AG04450 (cell line): Measurements from ENCODE around the gene NUCKS1. TPM values are rescaled to one million over a fixed set of nuclear protein-coding genes. Genes with fewer than 3 reads are reported as not detected.

ENCODE experiments used
- CTCF ChIA-PET: fragments of 300-600, 350-600 bp; formaldehyde crosslinking; extraction: SDS; loops from one replicate; lab custom pipeline; 2022; ENCODE audit warnings: antibody characterized with exemption, inconsistent platforms; lab: Charles Lee
- POLR2A ChIA-PET: fragments of 350-600 bp; formaldehyde crosslinking; extraction: SDS; loops from one replicate; lab custom pipeline; 2021; ENCODE audit warnings: antibody characterized with exemption, inconsistent platforms; lab: Yijun Ruan, JAX
- DNase-seq: peaks from one replicate; pipeline ENCODE4 v3.0.0-alpha.2; 2011; ENCODE audit warnings: low read depth, low spot score
- H3K27ac ChIP-seq: one replicate; pipeline ENCODE4 v1.5.1; 2012; ENCODE audit warnings: low read depth, low read length, control low read depth
- H3K27me3 ChIP-seq: one replicate; pipeline ENCODE4 v1.6.0; 2012; ENCODE audit warnings: low read length; ENCODE audit not compliant: control insufficient read depth, insufficient read depth
- H3K4me3 ChIP-seq: 2 replicates; pipeline ENCODE4 v1.5.1; 2011; ENCODE audit warnings: mild to moderate bottlenecking, low read depth, low read length, control low read depth
- H3K9me3 ChIP-seq: 2 replicates; pipeline ENCODE4 v1.5.1; 2012; ENCODE audit warnings: low read length; ENCODE audit not compliant: control insufficient read depth, insufficient read depth
- CTCF ChIP-seq: IDR thresholded peaks from 2 replicates; pipeline ENCODE4 v1.5.1; 2011; ENCODE audit warnings: low read depth, low read length, control low read depth, inconsistent platforms
- polyA plus RNA-seq: library from polyadenylated mRNA; depleted of rRNA; stranded (reverse); fragments of >200 nt; gene quantifications from 2 replicates; pipeline ENCODE4 v1.2.3, GENCODE V29; 2011

The NUCKS1 gene
- polyA plus RNA-seq, 1 experiment = 105 TPM

GRCh38 chr1:205701891-205702290 is 48.1 kb downstream of the NUCKS1 start:
- POLR2A ChIA-PET = no interaction called here
- Histone ChIP-seq H3K27me3 (no peaks in the 10 kb centered on the region), H3K27ac (no peak overlapping the region), H3K4me3 (no peak overlapping the region), H3K9me3 (no peaks in the 10 kb centered on the region)
- CTCF ChIA-PET = interaction anchor here (0.6 to 2.1 kb wide), 3 partner anchors 10 to 44 kb away, joined by 3 to 11 read pairs (median 8); no protein-coding TSS in a partner anchor
- no peak for TF ChIP-seq CTCF
- no peak for DNase-seq

GRCh38 chr1:205701420-205701819 is 48.6 kb downstream of the NUCKS1 start:
- DNase-seq = no peak
- Histone ChIP-seq H3K9me3 (no peaks in the 10 kb centered on the region), H3K27ac (no peak overlapping the region), H3K4me3 (no peak overlapping the region), H3K27me3 (no peaks in the 10 kb centered on the region)
- no peak for TF ChIP-seq CTCF
- CTCF ChIA-PET = interaction anchor here (0.6 to 2.1 kb wide), 4 partner anchors 10 to 43 kb away, joined by 3 to 11 read pairs (median 6); no protein-coding TSS in a partner anchor
- POLR2A ChIA-PET = no interaction called here

- POLR2A ChIA-PET = no interaction called here
- Histone ChIP-seq H3K4me3 (no peak overlapping the region), H3K9me3 (no peaks in the 10 kb centered on the region), H3K27ac (no peak overlapping the region), H3K27me3 (no peaks in the 10 kb centered on the region)
- CTCF ChIA-PET = interaction anchor here (0.7 to 1.8 kb wide), 3 partner anchors 10 to 43 kb away, joined by 3 to 8 read pairs (median 4); no protein-coding TSS in a partner anchor
- no peak for TF ChIP-seq CTCF
- no peak for DNase-seq
Observed at GRCh38 chr1:205700865-205701401, 49.0 kb downstream of the NUCKS1 start.

- POLR2A ChIA-PET = no interaction called here
- no peak for TF ChIP-seq CTCF
- CTCF ChIA-PET = interaction anchor here (1.0 to 1.9 kb wide), 2 partner anchors 12 to 41 kb away, joined by 4 to 6 read pairs; no protein-coding TSS in a partner anchor
- no peaks in the 10 kb centered on the region for H3K27me3 ChIP-seq
- H3K9me3 ChIP-seq = no peaks in the 10 kb centered on the region
- H3K4me3 ChIP-seq = no peak overlapping the region
- no peak overlapping the region for H3K27ac ChIP-seq
- no peak for DNase-seq
Observed at GRCh38 chr1:205699416-205699815, 50.6 kb downstream of the NUCKS1 start.

GRCh38 chr1:205698921-205699320 is 51.1 kb downstream of the NUCKS1 start:
- no peak overlapping the region for H3K4me3 ChIP-seq
- H3K9me3 ChIP-seq = no peaks in the 10 kb centered on the region
- H3K27me3 ChIP-seq = no peaks in the 10 kb centered on the region
- POLR2A ChIA-PET = no interaction called here
- DNase-seq = no peak
- no peak for TF ChIP-seq CTCF
- CTCF ChIA-PET = interaction anchor here (1.0 to 1.9 kb wide), 3 partner anchors 13 to 40 kb away, joined by 3 to 6 read pairs (median 4); no protein-coding TSS in a partner anchor
- H3K27ac ChIP-seq = no peak overlapping the region
